K562 (cell line): ENCODE results near the gene MCU. TPM values are rescaled to one million over a fixed set of nuclear protein-coding genes. Genes with fewer than 3 reads are reported as not detected.

Experiments
- BCLAF1 ChIP-seq, 2 experiments: fragments of 450-650 bp in 1 of 2; IDR thresholded peaks; 2 replicates each; pipeline ENCODE4 v1.6.1; 2011 to 2017; ENCODE audit warnings: low read depth in 2 of 2, antibody characterized with exemption in 1 of 2, borderline replicate concordance in 1 of 2, low read length in 1 of 2, mild to moderate bottlenecking in 1 of 2, mixed read lengths in 1 of 2; ENCODE audit not compliant: control insufficient read depth in 1 of 2
- CBFA2T2 ChIP-seq: fragments of 450-650 bp; conservative IDR thresholded peaks from 2 replicates; pipeline ENCODE4 v1.6.1; 2017; ENCODE audit warnings: mild to moderate bottlenecking
- CTBP1 ChIP-seq: fragments of 450-650 bp; IDR thresholded peaks from 2 replicates; pipeline ENCODE4 v1.6.1; 2016; ENCODE audit warnings: borderline replicate concordance
- DDX20 ChIP-seq: fragments of 450-650 bp; IDR thresholded peaks from 2 replicates; pipeline ENCODE4 v1.6.1; 2016; ENCODE audit warnings: missing genetic modification characterization, low read depth, mild to moderate bottlenecking, missing compliant biosample characterization, moderate library complexity
- HMGN3 ChIP-seq: IDR thresholded peaks from 2 replicates; pipeline ENCODE4 v1.6.1; 2011; ENCODE audit warnings: borderline replicate concordance, low read depth, mild to moderate bottlenecking, mixed read lengths, low read length; ENCODE audit not compliant: insufficient read length; ENCODE audit errors: extremely low read depth
- HNRNPH1 ChIP-seq: fragments of 200-400 bp; formaldehyde crosslinking; optimal IDR thresholded peaks from 2 replicates; pipeline ENCODE3; 2017; ENCODE audit warnings: low read depth, mild to moderate bottlenecking, low read length, moderate library complexity
- HNRNPUL1 ChIP-seq: fragments of 200-400 bp; formaldehyde crosslinking; IDR thresholded peaks from 2 replicates; pipeline ENCODE4 v1.6.1; 2017; ENCODE audit warnings: low read length
- JUN ChIP-seq, 2 experiments: sonication (generic) in 1 of 2; formaldehyde crosslinking in 1 of 2; IDR thresholded peaks; 2 replicates each; pipeline versions ENCODE4 v1.6.1 to v1.8.0; 2012 to 2022; ENCODE audit warnings: borderline replicate concordance in 2 of 2, mild to moderate bottlenecking in 2 of 2, improper control_type of control experiment in 1 of 2, low read depth in 1 of 2, low read length in 1 of 2, missing genetic modification reagents in 1 of 2
- KLF10 ChIP-seq: fragments of 250-450 bp; sonication (Bioruptor Pico); IDR thresholded peaks from 2 replicates; pipeline ENCODE4 v1.6.1; 2021; ENCODE audit warnings: matching md5 sums
- NCOR1 ChIP-seq: fragments of 450-650 bp; IDR thresholded peaks from 2 replicates; pipeline ENCODE4 v1.6.1; 2016; ENCODE audit warnings: mild to moderate bottlenecking, moderate library complexity
- NFATC3 ChIP-seq: fragments of 450-650 bp; IDR thresholded peaks from 2 replicates; pipeline ENCODE4 v1.6.1; 2017; ENCODE audit warnings: mild to moderate bottlenecking
- NFRKB ChIP-seq: fragments of 450-650 bp; IDR thresholded peaks from 2 replicates; pipeline ENCODE4 v1.6.1; 2016; ENCODE audit warnings: low read depth
- NONO ChIP-seq, 2 experiments: fragments of 200-400 bp in 1 of 2; fragments of 450-650 bp in 1 of 2; formaldehyde crosslinking in 1 of 2; IDR thresholded peaks; 2 replicates each; pipeline ENCODE4 v1.6.1; 2017; ENCODE audit warnings: low read depth in 2 of 2, mild to moderate bottlenecking in 2 of 2, moderate library complexity in 2 of 2, low read length in 1 of 2
- POLR2A ChIP-seq: fragments of 450-650 bp; conservative IDR thresholded peaks from 2 replicates; pipeline ENCODE4 v1.6.1; 2016
- TAF1 ChIP-seq: IDR thresholded peaks from 2 replicates; pipeline ENCODE4 v1.6.1; 2011; ENCODE audit warnings: mild to moderate bottlenecking, low read length, moderate library complexity; ENCODE audit not compliant: insufficient read depth, control insufficient read depth, severe bottlenecking; ENCODE audit errors: extremely low read depth
- ZBTB2 ChIP-seq: fragments of 450-650 bp; IDR thresholded peaks from 2 replicates; pipeline ENCODE4 v1.6.1; 2016; ENCODE audit warnings: antibody characterized with exemption
- ZNF134 ChIP-seq: fragments of 250-450 bp; sonication (Bioruptor Pico); conservative IDR thresholded peaks from 2 replicates; pipeline ENCODE4 v1.4.0; 2020
- ZNF143 ChIP-seq: sonication (generic); formaldehyde crosslinking; IDR thresholded peaks from 2 replicates; pipeline ENCODE4 v1.9.0; 2022; ENCODE audit warnings: mild to moderate bottlenecking, missing genetic modification reagents
- polyA plus RNA-seq, 8 experiments: library from polyadenylated mRNA; depleted of rRNA in 4 of 8; stranded (reverse) in 5 of 8; unstranded in 3 of 8; fragments of >200 nt; fragmentation: Nextera tagmentation in 2 of 8; fragmentation: Illumina TruSeq in 1 of 8; extraction: Ambion mirVana in 2 of 8; extraction: Trizol in 1 of 8; gene quantifications; 2 replicates each; pipeline versions ENCODE4 v1.2.1 to v1.2.3, GENCODE V29; 2011 to 2014; ENCODE audit warnings: inconsistent platforms in 1 of 8, missing spikeins in 1 of 8
- total RNA-seq, 7 experiments: library from RNA; depleted of rRNA in 6 of 7; stranded (reverse); fragments of >200 nt in 6 of 7; fragmentation: Illumina TruSeq in 2 of 7; extraction: Trizol in 2 of 7; gene quantifications; 2 replicates each; pipeline versions ENCODE4 v1.2.1 to v1.2.3, GENCODE V29; 2011 to 2021; ENCODE audit warnings: low replicate concordance in 1 of 7
- TF ChIP-seq, protein P1 (sequence below): fragments of 250-450 bp; sonication (Bioruptor Pico); IDR thresholded peaks from 2 replicates; pipeline ENCODE4 v1.8.0; 2021; ENCODE audit warnings: mild to moderate bottlenecking, moderate library complexity
- TF ChIP-seq, protein P2 (sequence below): IDR thresholded peaks from 2 replicates; pipeline ENCODE4 v1.6.1; 2012; ENCODE audit warnings: low read depth, low read length, improper control_type of control experiment, borderline replicate concordance

The MCU gene
- total and polyA plus RNA-seq, 9 of the 15 experiments (the other 6 are each of a cell fraction or from before 2014, with no cell fraction given), result 8.2 to 88.8 (median 21.3) TPM

GRCh38 chr10:72800000-72800740 is 108.2 kb downstream of the MCU start (continued):
- TF ChIP-seq TAF1 (no peak), ZNF143 (CRISPR knock-in tag) (no peak), POLR2A (no peak), JUN (IDR thresholded peaks at IDR 0.05; ENCODE audit: borderline replicate concordance, low read depth, low read length) (peak; percentile 42; the same call in 1 of the 2 replicates), JUN (CRISPR knock-in tag; IDR thresholded peaks at IDR 0.05; ENCODE audit: borderline replicate concordance) (no peak), CBFA2T2 (peak; percentile 83), ZNF134 (CRISPR knock-in tag) (no peak), NONO (IDR thresholded peaks at IDR 0.05; ENCODE audit: low read depth in 2 of 2, low read length in 1 of 2) (no peak), KLF10 (CRISPR knock-in tag) (no peak), NFRKB (no peak), HNRNPH1 (no peak), HMGN3 (no peak), BCLAF1 (IDR thresholded peaks at IDR 0.05; ENCODE audit: borderline replicate concordance in 1 of 2, control insufficient read depth in 1 of 2, low read depth in 2 of 2, low read length in 1 of 2) (no peak), DDX20 (tag) (no peak), NCOR1 (peak; percentile 82), CTBP1 (0 out of 2 replicates have a peak, but pooled peaks have one; percentile 26), HNRNPUL1 (no peak), ZBTB2 (0 out of 2 replicates have a peak, but pooled peaks have one; percentile 36), NFATC3 (no peak)
- TF ChIP-seq, protein P1, sequence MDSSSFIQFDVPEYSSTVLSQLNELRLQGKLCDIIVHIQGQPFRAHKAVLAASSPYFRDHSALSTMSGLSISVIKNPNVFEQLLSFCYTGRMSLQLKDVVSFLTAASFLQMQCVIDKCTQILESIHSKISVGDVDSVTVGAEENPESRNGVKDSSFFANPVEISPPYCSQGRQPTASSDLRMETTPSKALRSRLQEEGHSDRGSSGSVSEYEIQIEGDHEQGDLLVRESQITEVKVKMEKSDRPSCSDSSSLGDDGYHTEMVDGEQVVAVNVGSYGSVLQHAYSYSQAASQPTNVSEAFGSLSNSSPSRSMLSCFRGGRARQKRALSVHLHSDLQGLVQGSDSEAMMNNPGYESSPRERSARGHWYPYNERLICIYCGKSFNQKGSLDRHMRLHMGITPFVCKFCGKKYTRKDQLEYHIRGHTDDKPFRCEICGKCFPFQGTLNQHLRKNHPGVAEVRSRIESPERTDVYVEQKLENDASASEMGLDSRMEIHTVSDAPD, result no peak
- TF ChIP-seq, protein P2, sequence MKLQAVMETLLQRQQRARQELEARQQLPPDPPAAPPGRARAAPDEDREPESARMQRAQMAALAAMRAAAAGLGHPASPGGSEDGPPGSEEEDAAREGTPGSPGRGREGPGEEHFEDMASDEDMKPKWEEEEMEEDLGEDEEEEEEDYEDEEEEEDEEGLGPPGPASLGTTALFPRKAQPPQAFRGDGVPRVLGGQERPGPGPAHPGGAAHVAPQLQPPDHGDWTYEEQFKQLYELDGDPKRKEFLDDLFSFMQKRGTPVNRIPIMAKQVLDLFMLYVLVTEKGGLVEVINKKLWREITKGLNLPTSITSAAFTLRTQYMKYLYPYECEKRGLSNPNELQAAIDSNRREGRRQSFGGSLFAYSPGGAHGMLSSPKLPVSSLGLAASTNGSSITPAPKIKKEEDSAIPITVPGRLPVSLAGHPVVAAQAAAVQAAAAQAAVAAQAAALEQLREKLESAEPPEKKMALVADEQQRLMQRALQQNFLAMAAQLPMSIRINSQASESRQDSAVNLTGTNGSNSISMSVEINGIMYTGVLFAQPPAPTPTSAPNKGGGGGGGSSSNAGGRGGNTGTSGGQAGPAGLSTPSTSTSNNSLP, result peak; percentile 91
